HEK293 (cell line): ENCODE results near the gene MPEG1.

ENCODE experiments used
- CTCF ChIA-PET: fragments of 350-600 bp; formaldehyde crosslinking; extraction: SDS; loops from one replicate; lab custom pipeline; 2021; ENCODE audit warnings: antibody characterized with exemption; lab: Yijun Ruan, JAX
- POLR2A ChIA-PET: fragments of 300-600 bp; formaldehyde crosslinking; extraction: SDS; loops from one replicate; lab custom pipeline; 2020; ENCODE audit warnings: antibody characterized with exemption, inconsistent platforms; lab: Yijun Ruan, JAX
- H3K27ac ChIP-seq: fragments of 200-500 bp; sonication (Bioruptor generic); 2 replicates; pipeline ENCODE4 v1.5.1; 2014; ENCODE audit warnings: low read depth, low read length, control low read depth, inconsistent platforms; ENCODE audit errors: extremely low read depth
- H3K36me3 ChIP-seq, 2 experiments: fragments of 200-500 bp in 1 of 2; sonication (Bioruptor generic) in 1 of 2; 1 replicate in 1 of 2; 2 replicates in 1 of 2; pipeline ENCODE4 v1.5.1; 2014 to 2017; ENCODE audit warnings: inconsistent platforms in 2 of 2, low read length in 2 of 2; ENCODE audit not compliant: control insufficient read depth in 2 of 2, insufficient read depth in 1 of 2
- H3K4me1 ChIP-seq: fragments of 200-500 bp; sonication (Bioruptor generic); 2 replicates; pipeline ENCODE4 v1.5.1; 2014; ENCODE audit warnings: mild to moderate bottlenecking, low read length, inconsistent platforms; ENCODE audit not compliant: control insufficient read depth, insufficient read depth
- H3K4me3 ChIP-seq: 2 replicates; pipeline ENCODE4 v1.5.1; 2011; ENCODE audit warnings: low read depth, mild to moderate bottlenecking, control low read depth, low read length, moderate library complexity
- H3K9me3 ChIP-seq: fragments of 200-500 bp; sonication (Bioruptor generic); 2 replicates; pipeline ENCODE4 v1.5.1; 2014; ENCODE audit warnings: low read depth, low read length, inconsistent platforms; ENCODE audit not compliant: control insufficient read depth, insufficient read depth
- BCL11A ChIP-seq: fragments of 450-650 bp; formaldehyde crosslinking; IDR thresholded peaks from 2 replicates; pipeline ENCODE4 v1.5.1; 2016; ENCODE audit warnings: low read depth, missing biosample characterization, missing genetic modification characterization
- EGR2 ChIP-seq: fragments of 450-650 bp; formaldehyde crosslinking; IDR thresholded peaks from 2 replicates; pipeline ENCODE4 v1.5.1; 2016; ENCODE audit warnings: low read depth, missing biosample characterization, missing genetic modification characterization
- GFI1B ChIP-seq: fragments of 450-650 bp; formaldehyde crosslinking; IDR thresholded peaks from 2 replicates; pipeline ENCODE4 v1.5.1; 2016; ENCODE audit warnings: missing biosample characterization, missing genetic modification characterization
- GLIS1 ChIP-seq: fragments of 450-650 bp; formaldehyde crosslinking; IDR thresholded peaks from 2 replicates; pipeline ENCODE4 v1.5.1; 2016; ENCODE audit warnings: missing biosample characterization, missing genetic modification characterization
- KLF1 ChIP-seq: fragments of 450-650 bp; formaldehyde crosslinking; IDR thresholded peaks from 2 replicates; pipeline ENCODE4 v1.5.1; 2016; ENCODE audit warnings: missing biosample characterization, missing genetic modification characterization
- KLF7 ChIP-seq: fragments of 450-650 bp; formaldehyde crosslinking; IDR thresholded peaks from 2 replicates; pipeline ENCODE4 v1.5.1; 2016; ENCODE audit warnings: missing biosample characterization, missing genetic modification characterization, borderline replicate concordance
- RBAK ChIP-seq: fragments of 450-650 bp; formaldehyde crosslinking; IDR thresholded peaks from 2 replicates; pipeline ENCODE4 v1.5.1; 2016; ENCODE audit warnings: missing biosample characterization, missing genetic modification characterization
- ZBTB17 ChIP-seq: fragments of 450-650 bp; formaldehyde crosslinking; IDR thresholded peaks from 2 replicates; pipeline ENCODE4 v1.5.1; 2016; ENCODE audit warnings: missing biosample characterization, missing genetic modification characterization
- ZBTB20 ChIP-seq: fragments of 450-650 bp; formaldehyde crosslinking; IDR thresholded peaks from 2 replicates; pipeline ENCODE4 v1.5.1; 2016; ENCODE audit warnings: missing biosample characterization, missing genetic modification characterization
- ZFHX2 ChIP-seq: fragments of 450-650 bp; formaldehyde crosslinking; conservative IDR thresholded peaks from 2 replicates; pipeline ENCODE4 v1.5.1; 2016; ENCODE audit warnings: missing biosample characterization, missing genetic modification characterization
- ZFP41 ChIP-seq: fragments of 450-650 bp; formaldehyde crosslinking; IDR thresholded peaks from 2 replicates; pipeline ENCODE4 v1.5.1; 2016; ENCODE audit warnings: missing biosample characterization, missing genetic modification characterization, borderline replicate concordance
- ZNF112 ChIP-seq: fragments of 450-650 bp; formaldehyde crosslinking; IDR thresholded peaks from 2 replicates; pipeline ENCODE4 v1.5.0; 2017; ENCODE audit warnings: missing biosample characterization, missing genetic modification characterization
- ZNF157 ChIP-seq: fragments of 450-650 bp; formaldehyde crosslinking; IDR thresholded peaks from 2 replicates; pipeline ENCODE4 v1.5.1; 2016; ENCODE audit warnings: missing biosample characterization, missing genetic modification characterization
- ZNF184 ChIP-seq: fragments of 450-650 bp; IDR thresholded peaks from 2 replicates; pipeline ENCODE4 v1.5.1; 2018; ENCODE audit warnings: missing biosample characterization, mild to moderate bottlenecking, missing genetic modification characterization
- ZNF221 ChIP-seq: fragments of 450-650 bp; formaldehyde crosslinking; IDR thresholded peaks from 2 replicates; pipeline ENCODE4 v1.5.1; 2017; ENCODE audit warnings: missing biosample characterization, missing genetic modification characterization, borderline replicate concordance
- ZNF239 ChIP-seq: fragments of 450-650 bp; formaldehyde crosslinking; IDR thresholded peaks from 2 replicates; pipeline ENCODE4 v1.5.1; 2016; ENCODE audit warnings: missing biosample characterization, missing genetic modification characterization
- ZNF335 ChIP-seq: fragments of 450-650 bp; formaldehyde crosslinking; conservative IDR thresholded peaks from 2 replicates; pipeline ENCODE4 v1.5.1; 2016; ENCODE audit warnings: missing biosample characterization, missing genetic modification characterization
- ZNF366 ChIP-seq: fragments of 450-650 bp; formaldehyde crosslinking; conservative IDR thresholded peaks from 2 replicates; pipeline ENCODE4 v1.5.1; 2016; ENCODE audit warnings: missing biosample characterization, missing genetic modification characterization
- ZNF510 ChIP-seq: fragments of 450-650 bp; formaldehyde crosslinking; IDR thresholded peaks from 2 replicates; pipeline ENCODE4 v1.5.1; 2018; ENCODE audit warnings: mild to moderate bottlenecking, missing genetic modification characterization, missing biosample characterization; ENCODE audit not compliant: insufficient replicate concordance
- ZNF521 ChIP-seq: fragments of 450-650 bp; formaldehyde crosslinking; IDR thresholded peaks from 2 replicates; pipeline ENCODE4 v1.5.1; 2017; ENCODE audit warnings: missing biosample characterization, mild to moderate bottlenecking, missing genetic modification characterization
- ZNF571 ChIP-seq: fragments of 450-650 bp; formaldehyde crosslinking; IDR thresholded peaks from 2 replicates; pipeline ENCODE4 v1.5.0; 2017; ENCODE audit warnings: missing biosample characterization, missing genetic modification characterization
- ZNF585B ChIP-seq: fragments of 450-650 bp; formaldehyde crosslinking; IDR thresholded peaks from 2 replicates; pipeline ENCODE4 v1.5.1; 2016; ENCODE audit warnings: missing biosample characterization, missing genetic modification characterization
- ZNF843 ChIP-seq: fragments of 450-650 bp; formaldehyde crosslinking; IDR thresholded peaks from 2 replicates; pipeline ENCODE4 v1.5.1; 2016; ENCODE audit warnings: missing biosample characterization, missing genetic modification characterization
- TF ChIP-seq, protein P1 (sequence below): fragments of 450-650 bp; formaldehyde crosslinking; IDR thresholded peaks from 2 replicates; pipeline ENCODE4 v1.5.1; 2017; ENCODE audit warnings: missing biosample characterization, mild to moderate bottlenecking, missing genetic modification characterization, moderate library complexity
- TF ChIP-seq, protein P2 (sequence below): fragments of 450-650 bp; formaldehyde crosslinking; IDR thresholded peaks from 2 replicates; pipeline ENCODE4 v1.5.1; 2016; ENCODE audit warnings: missing biosample characterization, missing genetic modification characterization
- TF ChIP-seq, protein P3 (sequence below): fragments of 450-650 bp; IDR thresholded peaks from 2 replicates; pipeline ENCODE4 v1.5.1; 2018; ENCODE audit warnings: missing biosample characterization, missing genetic modification characterization
- TF ChIP-seq, protein P4 (sequence below): fragments of 450-650 bp; formaldehyde crosslinking; IDR thresholded peaks from 2 replicates; pipeline ENCODE4 v1.5.1; 2016; ENCODE audit warnings: missing biosample characterization, missing genetic modification characterization
- TF ChIP-seq, protein P5 (sequence below): fragments of 450-650 bp; formaldehyde crosslinking; IDR thresholded peaks from 2 replicates; pipeline ENCODE4 v1.5.1; 2016; ENCODE audit warnings: missing biosample characterization, missing genetic modification characterization

The MPEG1 gene

DNA sequence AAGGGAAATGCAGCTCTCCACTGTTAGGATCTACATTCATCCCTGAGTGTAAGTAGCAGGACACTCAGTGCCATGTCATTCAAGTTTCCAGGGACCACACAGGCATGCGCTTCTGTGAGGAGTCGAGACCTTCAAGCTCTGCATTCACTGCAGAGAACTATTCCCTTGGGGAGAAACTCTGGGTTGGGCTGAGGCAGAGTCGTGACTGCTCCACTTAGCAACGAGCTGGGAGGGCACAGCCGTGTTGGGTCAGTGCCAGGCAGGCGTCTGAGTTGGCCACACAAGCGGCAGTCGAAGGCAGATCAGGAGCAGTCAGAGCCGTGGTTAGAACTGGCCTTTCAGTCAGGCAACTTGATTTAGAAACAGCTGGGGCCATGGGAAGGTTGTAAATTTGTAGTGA, 14.7 kb downstream of the MPEG1 start (continued):
- TF ChIP-seq ZNF335 (peak; percentile 79), GLIS1 (tag by site-specific recombination) (peak; percentile 64), ZBTB20 (tag by site-specific recombination) (no peak), GFI1B (no peak), ZNF510 (tag by site-specific recombination) (no peak), ZNF239 (tag by site-specific recombination) (no peak), KLF1 (tag by site-specific recombination) (no peak), ZNF112 (tag by site-specific recombination) (no peak), ZFP41 (tag by site-specific recombination) (no peak)
- TF ChIP-seq, protein P1, sequence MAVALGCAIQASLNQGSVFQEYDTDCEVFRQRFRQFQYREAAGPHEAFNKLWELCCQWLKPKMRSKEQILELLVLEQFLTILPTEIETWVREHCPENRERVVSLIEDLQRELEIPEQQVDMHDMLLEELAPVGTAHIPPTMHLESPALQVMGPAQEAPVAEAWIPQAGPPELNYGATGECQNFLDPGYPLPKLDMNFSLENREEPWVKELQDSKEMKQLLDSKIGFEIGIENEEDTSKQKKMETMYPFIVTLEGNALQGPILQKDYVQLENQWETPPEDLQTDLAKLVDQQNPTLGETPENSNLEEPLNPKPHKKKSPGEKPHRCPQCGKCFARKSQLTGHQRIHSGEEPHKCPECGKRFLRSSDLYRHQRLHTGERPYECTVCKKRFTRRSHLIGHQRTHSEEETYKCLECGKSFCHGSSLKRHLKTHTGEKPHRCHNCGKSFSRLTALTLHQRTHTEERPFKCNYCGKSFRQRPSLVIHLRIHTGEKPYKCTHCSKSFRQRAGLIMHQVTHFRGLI (tag by site-specific recombination) = peak; percentile 92
- TF ChIP-seq, protein P2, sequence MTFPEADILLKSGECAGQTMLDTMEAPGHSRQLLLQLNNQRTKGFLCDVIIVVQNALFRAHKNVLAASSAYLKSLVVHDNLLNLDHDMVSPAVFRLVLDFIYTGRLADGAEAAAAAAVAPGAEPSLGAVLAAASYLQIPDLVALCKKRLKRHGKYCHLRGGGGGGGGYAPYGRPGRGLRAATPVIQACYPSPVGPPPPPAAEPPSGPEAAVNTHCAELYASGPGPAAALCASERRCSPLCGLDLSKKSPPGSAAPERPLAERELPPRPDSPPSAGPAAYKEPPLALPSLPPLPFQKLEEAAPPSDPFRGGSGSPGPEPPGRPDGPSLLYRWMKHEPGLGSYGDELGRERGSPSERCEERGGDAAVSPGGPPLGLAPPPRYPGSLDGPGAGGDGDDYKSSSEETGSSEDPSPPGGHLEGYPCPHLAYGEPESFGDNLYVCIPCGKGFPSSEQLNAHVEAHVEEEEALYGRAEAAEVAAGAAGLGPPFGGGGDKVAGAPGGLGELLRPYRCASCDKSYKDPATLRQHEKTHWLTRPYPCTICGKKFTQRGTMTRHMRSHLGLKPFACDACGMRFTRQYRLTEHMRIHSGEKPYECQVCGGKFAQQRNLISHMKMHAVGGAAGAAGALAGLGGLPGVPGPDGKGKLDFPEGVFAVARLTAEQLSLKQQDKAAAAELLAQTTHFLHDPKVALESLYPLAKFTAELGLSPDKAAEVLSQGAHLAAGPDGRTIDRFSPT (tag by site-specific recombination) = no peak

DNA sequence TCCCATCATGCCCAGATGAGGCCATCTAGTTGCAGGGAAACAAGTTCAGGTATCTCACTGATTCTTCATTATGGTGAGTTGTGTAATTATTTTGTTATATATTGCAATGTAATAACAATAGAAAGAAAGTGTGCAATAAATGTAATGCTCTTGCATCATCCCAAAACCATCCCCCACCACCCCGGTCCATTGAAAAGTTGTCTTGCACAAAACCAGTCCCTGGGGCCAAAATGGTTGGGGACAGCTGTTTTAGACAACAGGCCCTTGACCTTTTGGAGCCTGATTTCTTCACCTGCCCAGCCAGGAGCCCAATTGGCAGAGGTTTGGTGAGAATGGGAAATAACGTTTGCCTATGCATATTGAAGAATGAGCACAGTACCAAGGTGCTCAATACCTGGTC, 15.9 kb downstream of the MPEG1 start:
- H3K4me3 ChIP-seq = no peak overlapping the region
- no peaks in the 10 kb centered on the region for H3K4me1 ChIP-seq
- POLR2A ChIA-PET = no interaction called here
- H3K9me3 ChIP-seq = no peaks in the 10 kb centered on the region
- peaks cover 0 to 55% of the 10 kb centered on the region in 2 experiments; a peak in 1 of 3 replicates for H3K36me3 ChIP-seq
- H3K27ac ChIP-seq = no peak overlapping the region
- TF ChIP-seq ZBTB17 (tag by site-specific recombination) (no peak), RBAK (tag by site-specific recombination) (no peak), ZNF366 (tag by site-specific recombination) (no peak), ZNF157 (tag by site-specific recombination) (no peak), EGR2 (tag by site-specific recombination) (no peak), ZFHX2 (tag by site-specific recombination) (no peak), KLF7 (no peak), ZNF585B (tag by site-specific recombination) (no peak), ZNF843 (tag by site-specific recombination) (no peak), BCL11A (tag by site-specific recombination) (no peak), ZNF571 (no peak), ZNF184 (tag by site-specific recombination) (no peak), ZNF521 (tag by site-specific recombination) (no peak), ZNF221 (no peak)
- TF ChIP-seq, protein P3, sequence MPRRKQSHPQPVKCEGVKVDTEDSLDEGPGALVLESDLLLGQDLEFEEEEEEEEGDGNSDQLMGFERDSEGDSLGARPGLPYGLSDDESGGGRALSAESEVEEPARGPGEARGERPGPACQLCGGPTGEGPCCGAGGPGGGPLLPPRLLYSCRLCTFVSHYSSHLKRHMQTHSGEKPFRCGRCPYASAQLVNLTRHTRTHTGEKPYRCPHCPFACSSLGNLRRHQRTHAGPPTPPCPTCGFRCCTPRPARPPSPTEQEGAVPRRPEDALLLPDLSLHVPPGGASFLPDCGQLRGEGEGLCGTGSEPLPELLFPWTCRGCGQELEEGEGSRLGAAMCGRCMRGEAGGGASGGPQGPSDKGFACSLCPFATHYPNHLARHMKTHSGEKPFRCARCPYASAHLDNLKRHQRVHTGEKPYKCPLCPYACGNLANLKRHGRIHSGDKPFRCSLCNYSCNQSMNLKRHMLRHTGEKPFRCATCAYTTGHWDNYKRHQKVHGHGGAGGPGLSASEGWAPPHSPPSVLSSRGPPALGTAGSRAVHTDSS (tag by site-specific recombination) = no peak
- TF ChIP-seq, protein P4, sequence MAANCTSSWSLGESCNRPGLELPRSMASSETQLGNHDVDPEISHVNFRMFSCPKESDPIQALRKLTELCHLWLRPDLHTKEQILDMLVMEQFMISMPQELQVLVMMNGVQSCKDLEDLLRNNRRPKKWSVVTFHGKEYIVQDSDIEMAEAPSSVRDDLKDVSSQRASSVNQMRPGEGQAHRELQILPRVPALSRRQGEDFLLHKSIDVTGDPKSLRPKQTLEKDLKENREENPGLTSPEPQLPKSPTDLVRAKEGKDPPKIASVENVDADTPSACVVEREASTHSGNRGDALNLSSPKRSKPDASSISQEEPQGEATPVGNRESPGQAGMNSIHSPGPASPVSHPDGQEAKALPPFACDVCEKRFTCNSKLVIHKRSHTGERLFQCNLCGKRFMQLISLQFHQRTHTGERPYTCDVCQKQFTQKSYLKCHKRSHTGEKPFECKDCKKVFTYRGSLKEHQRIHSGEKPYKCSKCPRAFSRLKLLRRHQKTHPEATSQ (tag by site-specific recombination) = no peak
- TF ChIP-seq, protein P5, sequence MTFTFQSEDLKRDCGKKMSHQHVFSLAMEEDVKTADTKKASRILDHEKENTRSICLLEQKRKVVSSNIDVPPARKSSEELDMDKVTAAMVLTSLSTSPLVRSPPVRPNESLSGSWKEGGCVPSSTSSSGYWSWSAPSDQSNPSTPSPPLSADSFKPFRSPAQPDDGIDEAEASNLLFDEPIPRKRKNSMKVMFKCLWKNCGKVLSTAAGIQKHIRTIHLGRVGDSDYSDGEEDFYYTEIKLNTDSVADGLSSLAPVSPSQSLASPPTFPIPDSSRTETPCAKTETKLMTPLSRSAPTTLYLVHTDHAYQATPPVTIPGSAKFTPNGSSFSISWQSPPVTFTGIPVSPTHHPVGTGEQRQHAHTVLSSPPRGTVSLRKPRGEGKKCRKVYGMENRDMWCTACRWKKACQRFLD = no peak
- CTCF ChIA-PET = interaction anchor here (2.7 kb wide), 1 partner anchor 10 kb away, joined by 15 read pairs; no protein-coding TSS in a partner anchor
